Naive thymus-derived CD4-positive, alpha-beta T cell (primary cell): ENCODE results near the gene ESRRB. TPM values are rescaled to one million over a fixed set of nuclear protein-coding genes. Genes with fewer than 3 reads are reported as not detected.

Experiments
- ATAC-seq: fragments of 150-1000 bp; cut with Tn5 transposase; 2 replicates; pipeline ENCODE4 v1.10.0; 2021; ENCODE audit warnings: mild to moderate bottlenecking, moderate library complexity
- CTCF ChIA-PET: fragments of 350-600 bp; sonication (Branson Sonifier 250); formaldehyde crosslinking; loops from one replicate; lab custom pipeline; 2021; ENCODE audit warnings: antibody characterized with exemption; lab: Charles Lee
- POLR2A ChIA-PET: fragments of 350-600 bp; sonication (Branson Sonifier 250); formaldehyde crosslinking; loops from one replicate; lab custom pipeline; 2021; ENCODE audit warnings: antibody characterized with exemption, inconsistent platforms; lab: Charles Lee
- DNase-seq, 9 donors: peaks; one replicate each; pipeline versions ENCODE4 v3.0.0 to v3.0.0-alpha.2; 2020 to 2022; ENCODE audit warnings: mixed read lengths in 1 of 9
- H3K27ac ChIP-seq: one replicate; pipeline ENCODE4 v1.7.0; 2013; ENCODE audit warnings: mild to moderate bottlenecking, low read depth, low read length, moderate library complexity
- H3K27me3 ChIP-seq, 2 donors: one replicate each; pipeline ENCODE4 v1.7.0; 2013; ENCODE audit warnings: low read length in 2 of 2, mild to moderate bottlenecking in 2 of 2, moderate library complexity in 2 of 2; ENCODE audit not compliant: control insufficient read depth in 2 of 2, insufficient read depth in 2 of 2
- H3K36me3 ChIP-seq, 3 experiments: 1 replicate in 2 of 3; 2 replicates in 1 of 3; pipeline ENCODE4 v1.7.0; 2013; ENCODE audit warnings: low read length in 3 of 3, mild to moderate bottlenecking in 3 of 3, moderate library complexity in 1 of 3; ENCODE audit not compliant: insufficient read depth in 3 of 3, control insufficient read depth in 2 of 3
- H3K4me1 ChIP-seq, 2 donors: one replicate each; pipeline ENCODE4 v1.7.0; 2013; ENCODE audit warnings: low read length in 2 of 2, mild to moderate bottlenecking in 2 of 2, moderate library complexity in 1 of 2; ENCODE audit not compliant: control insufficient read depth in 2 of 2, insufficient read depth in 2 of 2
- H3K4me3 ChIP-seq: 2 replicates; pipeline ENCODE4 v1.7.0; 2013; ENCODE audit warnings: mild to moderate bottlenecking, low read length
- H3K9me3 ChIP-seq, 3 experiments: 1 replicate in 2 of 3; 2 replicates in 1 of 3; pipeline ENCODE4 v1.7.0; 2013; ENCODE audit warnings: low read length in 3 of 3; ENCODE audit not compliant: control insufficient read depth in 2 of 3
- H3K27ac Mint-ChIP-seq, 9 donors: one replicate each; pipeline ENCODE4 v1.8.0; 2020 to 2022; ENCODE audit warnings: mixed read lengths in 9 of 9, mild to moderate bottlenecking in 8 of 9, moderate library complexity in 5 of 9, inconsistent platforms in 2 of 9
- H3K27me3 Mint-ChIP-seq, 5 donors: one replicate each; pipeline ENCODE4 v1.8.0; 2021 to 2022; ENCODE audit warnings: mixed read lengths in 5 of 5, mild to moderate bottlenecking in 1 of 5
- H3K36me3 Mint-ChIP-seq, 5 donors: one replicate each; pipeline ENCODE4 v1.8.0; 2020 to 2022; ENCODE audit warnings: mixed read lengths in 5 of 5, mild to moderate bottlenecking in 3 of 5, inconsistent platforms in 1 of 5
- H3K4me1 Mint-ChIP-seq, 7 donors: one replicate each; pipeline ENCODE4 v1.8.0; 2020 to 2022; ENCODE audit warnings: mixed read lengths in 7 of 7, mild to moderate bottlenecking in 3 of 7, inconsistent platforms in 1 of 7
- H3K4me3 Mint-ChIP-seq, 10 donors: one replicate each; pipeline ENCODE4 v1.8.0; 2020 to 2022; ENCODE audit warnings: mild to moderate bottlenecking in 10 of 10, mixed read lengths in 10 of 10, moderate library complexity in 6 of 10, inconsistent platforms in 2 of 10
- H3K9me3 Mint-ChIP-seq, 11 donors: one replicate each; pipeline ENCODE4 v1.8.0; 2020 to 2022; ENCODE audit warnings: mixed read lengths in 11 of 11, mild to moderate bottlenecking in 4 of 11, inconsistent platforms in 1 of 11, moderate library complexity in 1 of 11
- intact Hi-C, 2 donors: fragments of 100-400 bp; cut with micrococcal nuclease; formaldehyde crosslinking; loops; one replicate each; pipeline ENCODE4 v1.15.1; 2023
- polyA plus RNA-seq, 2 donors: library from polyadenylated mRNA; unstranded; fragments of 300-500 nt; fragmentation: Illumina TruSeq; gene quantifications; one replicate each; pipeline ENCODE4 v1.2.3, GENCODE V29; 2021
- total RNA-seq, 6 experiments: library from RNA in 5 of 6; stranded (reverse) in 5 of 6; gene quantifications; 1 replicate in 5 of 6; 2 replicates in 1 of 6; pipeline ENCODE4 v1.2.3 and lab custom pipeline; 2021 to 2026

ESRRB gene
- total and polyA plus RNA-seq, 7 experiments from 2014 or later, result 0.16 to 0.48 (median 0.20) TPM; not detected in 4

GRCh38 chr14:76465664-76466063 is 89.7 kb downstream of the ESRRB start:
- H3K4me3 Mint-ChIP-seq, result no peak overlapping the region
- H3K27ac ChIP-seq, result no peak overlapping the region
- ATAC-seq, result no peak
- H3K4me1 ChIP-seq, result no peaks in the 10 kb centered on the region
- DNase-seq, result no peak
- ChIA-PET POLR2A (no interaction called here), CTCF (no interaction called here)
- H3K27ac Mint-ChIP-seq, result no peak overlapping the region
- intact Hi-C loops, result no loop called here
- peaks cover 0 to 4% (median 0%) of the 10 kb centered on the region in 5 donors for H3K27me3 Mint-ChIP-seq
- H3K36me3 Mint-ChIP-seq, result no peaks in the 10 kb centered on the region
- no peaks in the 10 kb centered on the region for H3K36me3 ChIP-seq
- H3K9me3 Mint-ChIP-seq, result no peaks in the 10 kb centered on the region
- no peaks in the 10 kb centered on the region for H3K27me3 ChIP-seq
- H3K4me1 Mint-ChIP-seq, result no peaks in the 10 kb centered on the region
- no peaks in the 10 kb centered on the region for H3K9me3 ChIP-seq
- no peak overlapping the region for H3K4me3 ChIP-seq

GRCh38 chr14:76467711-76468155 is 91.8 kb downstream of the ESRRB start:
- no peak for DNase-seq

GRCh38 chr14:76472199-76472723 is 96.3 kb downstream of the ESRRB start:
- intact Hi-C loops, result no loop called here
- Histone ChIP-seq H3K9me3 (no peaks in the 10 kb centered on the region), H3K4me1 (no peaks in the 10 kb centered on the region), H3K27me3 (no peaks in the 10 kb centered on the region), H3K27ac (no peak overlapping the region), H3K4me3 (no peak overlapping the region), H3K36me3 (no peaks in the 10 kb centered on the region)
- Mint-ChIP-seq H3K36me3 (no peaks in the 10 kb centered on the region), H3K4me3 (no peak overlapping the region), H3K4me1 (peaks cover 0 to 1% (median 0%) of the 10 kb centered on the region in 7 donors), H3K27ac (no peak overlapping the region), H3K27me3 (peaks cover 14 to 28% (median 21%) of the 10 kb centered on the region in 5 donors), H3K9me3 (no peaks in the 10 kb centered on the region)
- DNase-seq (no peak), ATAC-seq (no peak)
- POLR2A ChIA-PET, result no interaction called here
- CTCF ChIA-PET, result no interaction called here

More at GRCh38 chr14:76467711-76468155, 91.8 kb downstream of the ESRRB start:
- H3K4me1 Mint-ChIP-seq, result no peaks in the 10 kb centered on the region
- POLR2A ChIA-PET, result no interaction called here
- Histone ChIP-seq H3K27ac (no peak overlapping the region), H3K4me3 (no peak overlapping the region), H3K4me1 (no peaks in the 10 kb centered on the region), H3K36me3 (no peaks in the 10 kb centered on the region), H3K9me3 (no peaks in the 10 kb centered on the region), H3K27me3 (no peaks in the 10 kb centered on the region)
- intact Hi-C loops, result no loop called here
- no peak overlapping the region for H3K4me3 Mint-ChIP-seq
- no peak for ATAC-seq
- no peaks in the 10 kb centered on the region for H3K36me3 Mint-ChIP-seq
- H3K27me3 Mint-ChIP-seq, result peaks cover 8 to 15% (median 10%) of the 10 kb centered on the region in 5 donors
- CTCF ChIA-PET, result no interaction called here
- H3K9me3 Mint-ChIP-seq, result no peaks in the 10 kb centered on the region
- H3K27ac Mint-ChIP-seq, result no peak overlapping the region

GRCh38 chr14:76473481-76474263 is 97.7 kb downstream of the ESRRB start:
- no peak overlapping the region for H3K27ac ChIP-seq
- Mint-ChIP-seq H3K4me1 (peaks cover 0 to 1% (median 0%) of the 10 kb centered on the region in 7 donors), H3K4me3 (no peak overlapping the region), H3K9me3 (no peaks in the 10 kb centered on the region), H3K27ac (no peak overlapping the region), H3K36me3 (no peaks in the 10 kb centered on the region), H3K27me3 (peaks cover 14 to 30% (median 21%) of the 10 kb centered on the region in 5 donors)
- DNase-seq (no peak), ATAC-seq (no peak)
- ChIA-PET POLR2A (no interaction called here), CTCF (no interaction called here)
- no peaks in the 10 kb centered on the region for H3K36me3 ChIP-seq
- no peak overlapping the region for H3K4me3 ChIP-seq
- no peaks in the 10 kb centered on the region for H3K27me3 ChIP-seq
- no peaks in the 10 kb centered on the region for H3K4me1 ChIP-seq
- no peaks in the 10 kb centered on the region for H3K9me3 ChIP-seq
- intact Hi-C loops, result no loop called here

GRCh38 chr14:76480426-76480825 is 104.5 kb downstream of the ESRRB start:
- H3K36me3 ChIP-seq, result no peaks in the 10 kb centered on the region
- H3K4me3 Mint-ChIP-seq, result no peak overlapping the region
- H3K4me1 ChIP-seq, result no peaks in the 10 kb centered on the region
- H3K4me1 Mint-ChIP-seq, result no peaks in the 10 kb centered on the region
- intact Hi-C loops, result no loop called here
- H3K36me3 Mint-ChIP-seq, result no peaks in the 10 kb centered on the region
- ATAC-seq (no peak), DNase-seq (no peak)
- H3K27me3 Mint-ChIP-seq, result peaks cover 0 to 4% (median 0%) of the 10 kb centered on the region in 5 donors
- no peak overlapping the region for H3K27ac Mint-ChIP-seq
- no peaks in the 10 kb centered on the region for H3K27me3 ChIP-seq
- no peak overlapping the region for H3K4me3 ChIP-seq
- no peaks in the 10 kb centered on the region for H3K9me3 ChIP-seq
- H3K9me3 Mint-ChIP-seq, result no peaks in the 10 kb centered on the region
- POLR2A ChIA-PET, result no interaction called here
- CTCF ChIA-PET, result no interaction called here
- no peak overlapping the region for H3K27ac ChIP-seq

- no peaks in the 10 kb centered on the region for H3K4me1 Mint-ChIP-seq
- no peak overlapping the region for H3K27ac ChIP-seq
- intact Hi-C loops, result no loop called here
- H3K9me3 Mint-ChIP-seq, result no peaks in the 10 kb centered on the region
- no peak overlapping the region for H3K27ac Mint-ChIP-seq
- CTCF ChIA-PET, result no interaction called here
- no peak overlapping the region for H3K4me3 ChIP-seq
- H3K4me3 Mint-ChIP-seq, result no peak overlapping the region
- no peaks in the 10 kb centered on the region for H3K27me3 ChIP-seq
- no peaks in the 10 kb centered on the region for H3K4me1 ChIP-seq
- peaks cover 0 to 11% (median 2%) of the 10 kb centered on the region in 5 donors for H3K27me3 Mint-ChIP-seq
- ATAC-seq, result no peak
- no peaks in the 10 kb centered on the region for H3K36me3 ChIP-seq
- POLR2A ChIA-PET, result no interaction called here
- H3K9me3 ChIP-seq, result no peaks in the 10 kb centered on the region
- no peak for DNase-seq
- H3K36me3 Mint-ChIP-seq, result no peaks in the 10 kb centered on the region
Observed at GRCh38 chr14:76484355-76484754, 108.4 kb downstream of the ESRRB start.
